ENCODE measurements around the gene BBS1.
"Not testable (repeated sequence)": the region's sequence is repeated elsewhere in the genome, so short reads cannot be mapped to it uniquely, and the experiment has no call there.

BBS1 gene

GRCh38 chr11:66582565-66583147, 72.2 kb downstream of the BBS1 start:
- H3K4me1 ChIP-seq (ENCODE audit: control insufficient read depth, insufficient read depth, low read length); H3K27me3 ChIP-seq (ENCODE audit: control insufficient read depth, insufficient read depth, low read length); H3K4me3 ChIP-seq (ENCODE audit: low read depth, low read length): not testable (repeated sequence)
- Histone ChIP-seq H3K27ac (ENCODE audit: low read depth, low read length) (peak overlapping the region; percentile 81; the same call in 1 of the 2 replicates), H3K9me3 (ENCODE audit: control insufficient read depth, insufficient read depth, low read depth, low read length) (peaks cover 23% of the 10 kb centered on the region), H3K36me3 (ENCODE audit: control insufficient read depth, insufficient read depth, low read length) (peaks cover 48% of the 10 kb centered on the region; the same call in 1 of the 2 replicates), H3K9ac (ENCODE audit: low read length) (peak overlapping the region; percentile 45)

Data from HUES6 (cell line).